Measurements from ENCODE around the gene COG3. TPM values are rescaled to one million over a fixed set of nuclear protein-coding genes. Genes with fewer than 3 reads are reported as not detected.

The COG3 gene
- total RNA-seq, 4 donors from 2014 or later: 38.2 to 103 (median 58.5) TPM

DNA sequence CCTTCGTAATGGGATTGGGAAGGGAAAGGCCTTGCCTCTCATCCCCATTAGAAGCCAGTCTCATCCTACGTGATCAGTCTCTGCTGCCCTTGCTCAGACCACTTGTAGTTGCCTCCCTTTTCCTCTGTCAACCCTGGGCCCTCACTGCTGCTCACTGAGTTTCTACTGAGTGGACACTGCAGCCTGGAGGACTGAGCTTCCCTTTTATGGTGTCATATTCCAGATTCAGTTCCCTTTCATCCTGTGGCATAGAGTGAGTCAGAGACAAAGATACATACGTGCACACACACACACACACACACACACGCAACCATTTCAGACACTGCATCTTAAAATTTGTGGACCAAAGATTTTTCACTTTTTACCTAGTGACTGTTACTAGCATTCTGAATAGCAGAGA, 56.6 kb downstream of the COG3 start:
- no peak for DNase-seq
- no peaks in the 10 kb centered on the region for H3K9me3 ChIP-seq
- in situ Hi-C loops (cut with MboI; ENCODE audit: low pct_ligation_motif_present in 1 of 4, low pct_unique_long_range_greater_than_20kb in 1 of 4, low sequenced_read_pairs in 3 of 4) (loop anchor here in 1 of 4 donors (25.0 kb wide), 1 partner anchor 466 kb away; no protein-coding TSS in a partner anchor), intact Hi-C loops (cut with DNase I; ENCODE audit: low total_unique reads) (no loop called here)
- H3K36me3 ChIP-seq: peaks cover 0 to 66% (median 27%) of the 10 kb centered on the region in 4 donors
- H3K27ac ChIP-seq: no peak overlapping the region
- TF ChIP-seq POLR2AphosphoS5 (IDR thresholded peaks at IDR 0.05) (no peak), POLR2A (IDR thresholded peaks at IDR 0.05) (no peak), EP300 (IDR thresholded peaks at IDR 0.05; ENCODE audit: low read depth) (no peak)
- TF ChIP-seq, protein P1, sequence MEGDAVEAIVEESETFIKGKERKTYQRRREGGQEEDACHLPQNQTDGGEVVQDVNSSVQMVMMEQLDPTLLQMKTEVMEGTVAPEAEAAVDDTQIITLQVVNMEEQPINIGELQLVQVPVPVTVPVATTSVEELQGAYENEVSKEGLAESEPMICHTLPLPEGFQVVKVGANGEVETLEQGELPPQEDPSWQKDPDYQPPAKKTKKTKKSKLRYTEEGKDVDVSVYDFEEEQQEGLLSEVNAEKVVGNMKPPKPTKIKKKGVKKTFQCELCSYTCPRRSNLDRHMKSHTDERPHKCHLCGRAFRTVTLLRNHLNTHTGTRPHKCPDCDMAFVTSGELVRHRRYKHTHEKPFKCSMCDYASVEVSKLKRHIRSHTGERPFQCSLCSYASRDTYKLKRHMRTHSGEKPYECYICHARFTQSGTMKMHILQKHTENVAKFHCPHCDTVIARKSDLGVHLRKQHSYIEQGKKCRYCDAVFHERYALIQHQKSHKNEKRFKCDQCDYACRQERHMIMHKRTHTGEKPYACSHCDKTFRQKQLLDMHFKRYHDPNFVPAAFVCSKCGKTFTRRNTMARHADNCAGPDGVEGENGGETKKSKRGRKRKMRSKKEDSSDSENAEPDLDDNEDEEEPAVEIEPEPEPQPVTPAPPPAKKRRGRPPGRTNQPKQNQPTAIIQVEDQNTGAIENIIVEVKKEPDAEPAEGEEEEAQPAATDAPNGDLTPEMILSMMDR (IDR thresholded peaks at IDR 0.05): no peak
- whole genome bisulfite sequencing, 2 donors (ENCODE audit: low coverage in 1 of 2): 80% methylated on average over 3 to 4 of the region's 4 CpGs
- H3K27me3 ChIP-seq: no peaks in the 10 kb centered on the region
- H3K4me3 ChIP-seq: no peak overlapping the region
- no peaks in the 10 kb centered on the region for H3K4me1 ChIP-seq

DNA sequence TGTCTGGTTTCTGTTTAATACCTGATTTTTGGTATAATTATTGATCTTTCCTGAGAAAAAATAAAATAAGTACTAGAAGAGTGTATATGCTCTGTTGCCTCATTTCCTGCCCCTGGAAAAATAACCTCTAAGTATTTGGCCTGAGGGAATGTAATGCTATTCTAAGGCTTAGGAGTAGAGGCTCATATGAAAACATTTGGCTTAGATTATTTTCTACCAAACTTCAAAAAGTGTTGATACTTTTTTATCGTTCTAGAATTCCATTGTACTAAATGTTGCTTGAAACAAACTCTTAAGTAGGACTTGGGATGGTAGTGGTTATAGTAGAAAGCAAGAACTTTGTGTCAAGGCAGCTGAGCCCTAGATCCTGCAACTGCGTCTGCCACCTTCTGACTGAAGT, 57.8 kb downstream of the COG3 start:
- 82 to 86% methylated on average over 2 of the region's 2 CpGs for WGBS, 2 donors (ENCODE audit: low coverage in 1 of 2)
- Histone ChIP-seq H3K27me3 (no peaks in the 10 kb centered on the region), H3K27ac (no peak overlapping the region), H3K4me1 (peaks cover 0 to 6% (median 0%) of the 10 kb centered on the region in 4 donors), H3K9me3 (no peaks in the 10 kb centered on the region), H3K4me3 (no peak overlapping the region), H3K36me3 (peaks cover 0 to 63% (median 23%) of the 10 kb centered on the region in 4 donors)
- intact Hi-C loops (cut with DNase I; ENCODE audit: low total_unique reads) (no loop called here), in situ Hi-C loops (cut with MboI; ENCODE audit: low pct_ligation_motif_present in 1 of 4, low pct_unique_long_range_greater_than_20kb in 1 of 4, low sequenced_read_pairs in 3 of 4) (loop anchor here in 1 of 4 donors (25.0 kb wide), 1 partner anchor 465 kb away; no protein-coding TSS in a partner anchor)
- DNase-seq: no peak
- TF ChIP-seq EP300 (IDR thresholded peaks at IDR 0.05; ENCODE audit: low read depth) (no peak), POLR2A (IDR thresholded peaks at IDR 0.05) (no peak), POLR2AphosphoS5 (IDR thresholded peaks at IDR 0.05) (no peak)
- TF ChIP-seq, protein P1 (IDR thresholded peaks at IDR 0.05): no peak

DNA sequence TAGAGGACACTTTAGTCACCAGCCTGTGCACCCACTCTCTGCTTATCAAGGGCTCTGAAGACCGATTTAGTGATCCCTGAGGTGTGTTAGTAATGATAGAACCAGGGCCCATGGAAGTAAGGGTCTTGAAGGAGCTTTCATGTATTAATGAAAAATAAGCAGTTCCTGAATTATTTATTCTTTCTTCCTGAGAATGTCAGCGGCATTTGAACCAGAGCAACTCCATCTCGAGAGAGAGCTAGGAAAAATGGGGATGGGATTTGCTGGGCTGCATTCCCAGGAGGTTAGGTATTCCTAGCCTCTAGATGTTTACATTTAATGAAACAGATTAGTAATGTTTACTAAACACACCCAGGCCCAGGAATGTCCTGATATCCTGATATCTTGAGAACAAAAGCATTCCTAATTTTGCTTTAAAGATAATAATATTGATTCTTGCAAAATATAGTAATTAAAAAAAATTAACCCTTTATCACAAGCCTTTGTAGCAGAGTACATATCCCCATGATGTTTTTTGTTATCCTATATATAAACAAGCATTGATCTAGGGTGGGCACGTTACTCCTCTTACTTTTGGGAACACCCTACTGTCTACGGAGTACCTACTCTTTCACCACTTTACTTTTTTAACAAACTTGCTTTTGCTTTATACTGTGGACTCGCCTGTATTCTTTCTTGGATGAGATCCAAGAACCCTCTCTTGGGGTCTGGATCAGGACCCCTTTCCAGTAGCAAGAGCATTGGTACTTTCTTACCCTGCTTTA, 63.1 kb downstream of the COG3 start:
- no peak for DNase-seq

DNA sequence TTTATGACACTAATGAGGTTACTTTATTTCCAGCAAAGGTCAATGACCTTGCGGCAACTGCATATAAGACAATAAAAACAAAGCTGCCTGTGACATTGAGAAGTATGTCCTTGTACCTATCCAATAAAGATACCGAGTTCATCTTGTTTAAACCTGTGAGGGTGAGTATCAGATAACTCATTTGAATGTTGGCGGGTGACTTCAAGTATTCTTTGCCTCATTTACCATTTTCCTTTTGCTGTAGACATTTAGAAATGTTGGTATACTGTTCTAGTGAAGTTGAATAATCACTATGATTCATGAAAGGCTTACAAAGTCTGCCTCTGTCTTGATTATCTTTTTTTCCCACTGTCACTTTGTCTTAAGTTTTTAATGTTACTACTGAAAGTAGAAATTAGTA, 65.0 kb downstream of the COG3 start:
- Histone ChIP-seq H3K27me3 (no peaks in the 10 kb centered on the region), H3K4me3 (no peak overlapping the region), H3K4me1 (peaks cover 0 to 10% (median 0%) of the 10 kb centered on the region in 4 donors), H3K36me3 (peaks cover 0 to 72% (median 30%) of the 10 kb centered on the region in 4 donors), H3K9me3 (no peaks in the 10 kb centered on the region), H3K27ac (no peak overlapping the region)
- 86 to 91% methylated on average over 3 of the region's 3 CpGs for WGBS, 2 donors (ENCODE audit: low coverage in 1 of 2)
- no peak for DNase-seq
- intact Hi-C loops (cut with DNase I; ENCODE audit: low total_unique reads) (no loop called here), in situ Hi-C loops (cut with MboI; ENCODE audit: low pct_ligation_motif_present in 1 of 4, low pct_unique_long_range_greater_than_20kb in 1 of 4, low sequenced_read_pairs in 3 of 4) (no loop called here)
- TF ChIP-seq POLR2A (IDR thresholded peaks at IDR 0.05) (no peak), POLR2AphosphoS5 (IDR thresholded peaks at IDR 0.05) (no peak), EP300 (IDR thresholded peaks at IDR 0.05; ENCODE audit: low read depth) (no peak)
- TF ChIP-seq, protein P1 (IDR thresholded peaks at IDR 0.05): no peak

More for the DNA sequence above, 63.1 kb downstream of the COG3 start:
- Histone ChIP-seq H3K36me3 (peaks cover 0 to 72% (median 25%) of the 10 kb centered on the region in 4 donors), H3K4me1 (peaks cover 0 to 10% (median 0%) of the 10 kb centered on the region in 4 donors), H3K9me3 (no peaks in the 10 kb centered on the region), H3K27ac (no peak overlapping the region), H3K27me3 (no peaks in the 10 kb centered on the region), H3K4me3 (no peak overlapping the region)
- WGBS, 2 donors (ENCODE audit: low coverage in 1 of 2): 70 to 72% methylated on average over 5 to 6 of the region's 6 CpGs
- no peak for TF ChIP-seq POLR2A (IDR thresholded peaks at IDR 0.05)
- TF ChIP-seq EP300 (IDR thresholded peaks at IDR 0.05; ENCODE audit: low read depth): no peak
- TF ChIP-seq POLR2AphosphoS5 (IDR thresholded peaks at IDR 0.05): no peak
- intact Hi-C loops (cut with DNase I; ENCODE audit: low total_unique reads): no loop called here
- in situ Hi-C loops (cut with MboI; ENCODE audit: low pct_ligation_motif_present in 1 of 4, low pct_unique_long_range_greater_than_20kb in 1 of 4, low sequenced_read_pairs in 3 of 4): no loop called here

Data from transverse colon (tissue), 4 donors.